ENCODE measurements around the gene TMPRSS13. TPM values are rescaled to one million over a fixed set of nuclear protein-coding genes. Genes with fewer than 3 reads are reported as not detected.
A peak's percentile ranks its signal among the peaks of the same experiment; 100 is the strongest.

TMPRSS13 gene
- total RNA-seq, 1 donor from 2014 or later: 0.15 TPM

DNA sequence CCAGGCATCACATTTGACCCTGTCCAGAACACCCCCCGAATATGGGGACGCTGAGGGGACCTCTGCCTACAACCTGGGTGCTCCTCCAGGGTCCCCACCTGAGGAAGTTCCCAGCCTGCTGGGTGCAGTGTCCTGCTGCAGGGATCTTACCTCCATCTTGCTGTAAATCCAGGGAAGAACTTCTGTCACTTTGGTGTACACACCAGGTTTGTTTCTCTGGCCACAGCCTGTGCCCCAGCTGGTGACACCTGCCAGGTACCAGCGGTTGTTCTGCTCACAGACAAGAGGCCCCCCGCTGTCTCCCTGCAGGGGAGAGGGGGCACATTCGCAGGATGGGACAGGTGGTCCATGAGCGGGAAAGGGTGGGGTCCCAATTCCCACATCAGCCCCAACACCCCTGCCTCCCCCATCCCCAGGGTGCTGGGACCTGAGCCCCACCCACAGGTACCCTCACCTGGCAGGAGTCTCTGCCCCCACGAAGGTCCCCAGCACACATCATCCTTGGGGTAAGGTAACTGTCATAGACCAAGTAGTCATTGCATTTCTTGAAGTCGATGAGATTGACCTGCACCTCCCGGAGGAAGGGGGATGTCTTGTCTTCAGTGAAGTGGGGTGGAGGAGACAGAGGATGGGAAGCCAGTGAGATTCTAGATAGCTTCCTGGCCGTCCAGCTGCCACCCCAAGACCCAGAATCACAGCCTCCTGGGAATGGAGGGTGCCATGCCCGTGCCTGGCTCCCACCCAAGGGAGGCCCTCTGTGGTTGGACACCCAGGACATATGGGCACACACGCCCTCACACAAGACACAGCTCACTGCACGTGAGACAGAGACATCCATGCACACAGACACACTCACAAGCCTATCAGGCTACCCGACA, 25.5 kb downstream of the TMPRSS13 start:
- intact Hi-C loops (cut with micrococcal nuclease): no loop called here
- ATAC-seq: no peak
- no peak for DNase-seq

GRCh38 chr11:117902001-117902845, 27.0 kb downstream of the TMPRSS13 start:
- ATAC-seq: no peak
- intact Hi-C loops (cut with micrococcal nuclease): no loop called here
- no peak for DNase-seq

DNA sequence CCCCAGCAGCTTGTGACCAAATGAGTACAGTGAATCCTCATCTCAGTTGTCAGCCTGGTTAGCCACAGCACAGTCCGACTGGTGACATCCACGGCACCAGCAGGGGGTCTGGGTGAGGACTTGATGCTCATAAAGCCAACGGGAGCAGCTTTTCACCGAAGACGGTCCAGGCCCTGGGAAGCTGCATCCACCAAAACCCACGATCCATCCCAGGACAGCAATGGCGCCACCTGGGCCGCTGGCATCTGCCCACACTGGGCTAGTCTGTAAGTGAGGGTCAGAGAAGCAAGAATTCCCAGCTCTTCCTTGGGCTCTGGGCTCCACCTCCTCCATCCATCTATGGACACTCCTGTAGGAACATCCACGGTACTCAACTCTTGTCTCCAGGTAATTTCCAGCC, 27.6 kb downstream of the TMPRSS13 start:
- DNase-seq (no peak), ATAC-seq (no peak)

GRCh38 chr11:117900720-117901440, 28.3 kb downstream of the TMPRSS13 start:
- intact Hi-C loops (cut with micrococcal nuclease): no loop called here
- ATAC-seq (no peak), DNase-seq (no peak)

More for the DNA sequence above, 27.6 kb downstream of the TMPRSS13 start:
- intact Hi-C loops (cut with micrococcal nuclease): no loop called here

DNA sequence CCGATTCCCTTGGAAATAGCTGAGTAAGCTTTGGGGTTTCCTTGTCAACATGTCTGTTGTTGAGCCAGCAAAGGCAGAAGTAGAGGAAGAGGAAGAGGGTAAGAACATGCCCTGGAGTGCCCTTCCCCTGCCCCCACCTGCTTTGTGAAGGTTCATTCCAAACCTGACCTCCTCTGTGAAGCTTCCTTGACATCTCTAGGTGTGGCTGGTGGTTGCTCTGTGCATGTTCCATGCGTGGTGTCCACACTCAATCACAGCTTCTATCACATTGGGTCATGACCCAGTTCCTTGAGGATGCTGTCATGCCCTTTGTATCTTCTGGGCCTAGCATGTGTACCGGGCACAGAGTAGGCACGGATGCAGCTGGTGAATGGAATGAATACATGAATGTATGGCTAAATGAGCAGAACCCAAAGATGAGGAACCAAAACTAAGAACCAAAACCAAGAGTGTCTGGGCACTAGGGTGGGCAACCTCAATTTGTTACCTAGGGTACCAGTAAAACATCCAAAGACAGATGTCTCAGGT, 29.0 kb downstream of the TMPRSS13 start:
- no peak for DNase-seq
- intact Hi-C loops (cut with micrococcal nuclease): no loop called here
- peak; percentile 65 for ATAC-seq

DNA sequence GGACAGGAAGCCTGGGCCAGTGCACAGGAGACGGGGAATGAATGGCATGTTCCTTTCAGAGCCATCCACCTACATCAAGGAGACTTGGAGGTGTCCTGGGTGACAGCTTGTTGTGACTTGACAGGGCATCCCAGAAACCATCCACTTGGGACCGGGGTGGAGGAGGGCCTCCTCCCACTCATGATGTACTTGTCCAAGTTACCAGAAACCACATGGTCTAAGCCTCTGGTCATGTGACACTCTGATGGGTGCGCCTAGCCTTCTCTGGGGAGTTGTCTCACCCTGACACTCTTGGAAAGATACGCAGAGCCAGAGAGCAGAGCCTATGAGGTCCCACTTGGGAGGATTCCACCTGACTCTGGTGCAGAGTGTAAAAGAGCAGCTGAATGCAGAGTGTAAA, 31.1 kb downstream of the TMPRSS13 start:
- no peak for DNase-seq
- intact Hi-C loops (cut with micrococcal nuclease): no loop called here

GRCh38 chr11:117892651-117893050, 36.6 kb downstream of the TMPRSS13 start:
- no peak for ATAC-seq
- intact Hi-C loops (cut with micrococcal nuclease): no loop called here
- no peak for DNase-seq

More for the DNA sequence above, 31.1 kb downstream of the TMPRSS13 start:
- no peak for ATAC-seq

DNA sequence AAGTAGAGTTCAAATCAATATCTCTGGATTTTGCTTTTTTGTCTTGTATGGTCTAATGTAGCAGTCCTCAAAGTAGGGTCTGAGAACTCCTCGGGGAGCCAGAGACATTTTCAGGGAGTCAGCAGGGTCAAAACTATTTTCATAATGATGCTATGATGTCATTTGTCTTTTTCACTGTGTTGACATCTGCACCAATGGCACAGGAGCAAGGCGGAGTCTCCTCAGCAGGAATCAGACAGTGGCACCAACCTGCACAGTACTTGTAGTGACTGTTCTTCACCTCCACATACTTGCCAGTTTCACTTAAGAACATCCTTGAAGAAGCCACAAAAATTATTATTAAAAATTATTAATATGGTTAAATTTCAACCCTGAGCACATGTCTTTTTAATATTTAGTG, 37.8 kb downstream of the TMPRSS13 start:
- intact Hi-C loops (cut with micrococcal nuclease): no loop called here
- no peak for ATAC-seq
- DNase-seq: no peak

DNA sequence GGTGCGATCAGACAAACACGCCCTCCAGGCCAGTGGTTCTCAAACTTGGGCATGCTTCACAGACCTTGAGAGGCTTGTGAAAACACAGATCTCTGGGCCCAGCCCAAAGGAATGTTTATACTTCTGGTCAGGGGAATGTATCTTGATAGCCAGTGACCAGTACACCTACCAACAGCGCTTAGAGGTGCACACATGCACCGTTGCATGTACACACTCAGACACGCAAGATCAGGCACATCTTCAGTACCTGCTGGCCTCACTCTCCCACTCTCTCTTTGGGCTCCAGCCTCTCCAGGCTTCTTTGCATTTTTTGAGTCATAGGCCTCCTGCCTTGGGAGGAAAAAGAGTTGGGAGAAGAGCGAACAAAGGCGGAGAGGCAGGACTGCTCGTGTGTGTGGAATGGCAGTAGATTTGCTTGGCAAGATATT, 41.0 kb downstream of the TMPRSS13 start:
- ATAC-seq (no peak), DNase-seq (no peak)
- intact Hi-C loops (cut with micrococcal nuclease): no loop called here

- DNase-seq (no peak), ATAC-seq (no peak)
- intact Hi-C loops (cut with micrococcal nuclease): no loop called here
Measured at GRCh38 chr11:117887431-117888138, 41.6 kb downstream of the TMPRSS13 start.

DNA sequence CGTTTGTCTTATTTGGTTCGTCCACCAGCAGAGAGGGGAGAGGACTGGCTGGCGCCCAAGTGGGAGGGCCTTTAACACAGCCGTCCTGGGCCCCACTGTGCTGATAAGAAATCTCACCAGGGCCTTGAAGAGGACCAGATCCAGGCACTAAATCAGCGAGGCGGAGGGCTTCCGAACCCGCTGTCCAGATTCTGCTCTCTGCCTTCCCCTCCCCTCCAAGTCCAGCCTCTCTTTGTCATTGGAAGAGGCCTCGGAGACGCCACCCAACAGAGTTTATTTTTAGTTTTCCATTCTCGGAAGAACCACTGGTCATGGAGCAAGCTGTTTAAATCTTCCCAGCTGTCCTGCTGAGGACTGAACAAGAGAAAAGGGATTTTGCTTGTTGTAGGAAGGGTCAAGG, 43.4 kb downstream of the TMPRSS13 start:
- intact Hi-C loops (cut with micrococcal nuclease): no loop called here
- DNase-seq: peak; percentile 90
- ATAC-seq: peak; percentile 95

- intact Hi-C loops (cut with micrococcal nuclease): no loop called here
Measured at GRCh38 chr11:117884994-117885393, 44.2 kb downstream of the TMPRSS13 start.

GRCh38 chr11:117883063-117883462, 46.1 kb downstream of the TMPRSS13 start:
- ATAC-seq (no peak), DNase-seq (no peak)
- intact Hi-C loops (cut with micrococcal nuclease): no loop called here

More at GRCh38 chr11:117884994-117885393, 44.2 kb downstream of the TMPRSS13 start:
- DNase-seq (no peak), ATAC-seq (peak; percentile 35)

DNA sequence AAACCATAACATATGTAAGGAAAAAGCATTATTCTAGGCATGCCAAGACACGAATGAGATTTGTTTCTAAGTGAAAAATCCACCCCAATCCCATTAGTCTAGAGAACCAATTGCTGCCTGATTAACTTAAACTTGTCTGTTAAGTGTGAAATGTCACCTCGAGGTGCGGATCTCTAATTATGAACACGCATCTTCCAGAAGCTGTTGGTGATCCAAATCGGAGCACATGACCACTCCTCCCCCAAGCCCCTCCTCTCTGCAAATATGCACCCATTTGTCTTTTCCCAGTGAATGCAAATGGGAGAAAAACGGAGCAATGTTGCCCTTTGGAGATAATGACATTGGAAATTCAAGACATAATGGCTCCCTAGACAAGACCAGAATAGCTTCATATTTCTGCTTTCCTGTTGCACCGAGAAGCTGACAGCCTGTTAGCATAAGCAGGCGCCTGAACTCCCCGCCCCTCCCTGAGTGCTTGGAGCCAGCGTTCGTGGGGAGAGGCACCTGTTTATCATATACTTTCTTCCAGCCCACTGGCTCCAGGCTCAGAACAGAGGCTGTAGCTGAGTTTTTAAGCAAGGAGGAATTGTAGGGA, 46.8 kb downstream of the TMPRSS13 start:
- ATAC-seq (no peak), DNase-seq (no peak)
- intact Hi-C loops (cut with micrococcal nuclease): no loop called here

- no peak for ATAC-seq
- intact Hi-C loops (cut with micrococcal nuclease): no loop called here
- DNase-seq: no peak
Measured at GRCh38 chr11:117881217-117881616, 48.0 kb downstream of the TMPRSS13 start.

DNA sequence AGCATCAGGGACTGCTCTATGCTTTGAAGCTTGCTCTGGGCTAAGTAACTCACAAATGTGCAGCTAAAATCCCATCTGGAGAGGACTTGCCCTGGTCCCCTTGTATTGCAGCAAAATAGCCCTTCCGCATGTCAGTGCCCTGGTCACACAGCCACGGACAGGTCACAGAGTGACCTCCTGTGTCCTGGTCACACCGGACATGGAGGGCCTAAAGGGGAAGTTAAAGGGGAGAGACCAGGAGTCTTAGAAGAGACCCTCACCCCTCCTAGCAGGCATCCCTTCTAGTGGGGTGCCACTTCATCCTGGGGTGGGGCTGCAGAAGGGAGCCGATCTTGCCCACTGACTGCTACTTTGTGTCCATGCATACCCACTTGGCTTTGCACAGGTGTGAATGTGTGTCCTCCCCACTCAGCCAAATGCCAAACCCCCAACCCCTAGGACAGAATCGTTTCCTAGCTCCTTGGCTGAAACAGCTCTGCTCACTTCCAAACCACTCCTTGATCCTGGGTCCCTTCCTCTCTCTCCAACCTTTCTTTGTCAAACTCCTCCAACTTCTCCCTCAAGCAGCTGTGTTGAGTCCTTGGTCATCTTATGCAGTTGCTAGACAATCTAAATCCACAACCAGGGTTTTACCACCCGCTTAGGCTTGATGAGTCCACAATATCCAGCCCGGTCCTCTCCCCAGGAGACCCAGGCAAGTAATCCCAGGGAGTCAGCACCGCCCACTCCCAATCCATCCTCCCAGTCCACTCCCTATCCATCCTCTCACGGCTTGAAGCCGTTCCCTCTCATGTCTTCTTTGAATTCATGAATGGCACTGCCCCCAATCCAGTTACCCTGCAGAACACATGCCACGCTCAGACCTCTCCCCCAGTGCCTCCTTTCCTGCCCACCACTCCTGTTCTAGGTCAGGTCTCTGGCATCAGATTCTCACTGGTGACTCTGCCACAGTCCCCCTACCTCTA, 49.4 kb downstream of the TMPRSS13 start:
- intact Hi-C loops (cut with micrococcal nuclease): no loop called here
- no peak for ATAC-seq
- DNase-seq: no peak

- no peak for ATAC-seq
- intact Hi-C loops (cut with micrococcal nuclease): no loop called here
- no peak for DNase-seq
Measured at GRCh38 chr11:117878939-117879475, 50.2 kb downstream of the TMPRSS13 start.
